Gastrocnemius medialis (tissue), 4 donors: ENCODE measurements around the gene DIP2C. TPM values are rescaled to one million over a fixed set of nuclear protein-coding genes. Genes with fewer than 3 reads are reported as not detected.

ENCODE experiments used
- ATAC-seq, 2 donors: fragments of 150-250 bp; one replicate each; pipeline ENCODE4 v1.9.1; 2016
- DNase-seq, 2 donors: peaks; one replicate each; pipeline ENCODE4 v3.0.0-alpha.2; 2019
- H3K27ac ChIP-seq, 4 donors: fragments of 200-600 bp; sonication (generic); 1 replicate in 1 of 4; 2 replicates in 3 of 4; pipeline ENCODE4 v1.5.1; 2016 to 2018; ENCODE audit warnings: mild to moderate bottlenecking in 2 of 4, moderate library complexity in 1 of 4
- H3K27me3 ChIP-seq, 3 donors: fragments of 200-600 bp; sonication (generic) in 2 of 3; 1 replicate in 1 of 3; 2 replicates in 2 of 3; pipeline versions ENCODE4 v1.5.1 to v1.6.0; 2016 to 2019; ENCODE audit warnings: mild to moderate bottlenecking in 1 of 3, moderate library complexity in 1 of 3
- H3K36me3 ChIP-seq, 2 donors: fragments of 200-600 bp; sonication (generic) in 1 of 2; one replicate each; pipeline ENCODE4 v1.5.1; 2017 to 2018
- H3K4me1 ChIP-seq, 2 donors: fragments of 200-600 bp; sonication (generic) in 1 of 2; one replicate each; pipeline ENCODE4 v1.5.1; 2016 to 2017; ENCODE audit warnings: mild to moderate bottlenecking in 2 of 2
- H3K4me3 ChIP-seq, 4 donors: fragments of 200-600 bp; sonication (generic) in 3 of 4; 1 replicate in 1 of 4; 2 replicates in 3 of 4; pipeline ENCODE4 v1.5.1; 2016 to 2019; ENCODE audit warnings: mild to moderate bottlenecking in 2 of 4
- H3K9me3 ChIP-seq, 3 donors: fragments of 200-600 bp; sonication (generic) in 2 of 3; 1 replicate in 1 of 3; 2 replicates in 2 of 3; pipeline ENCODE4 v1.5.1; 2016 to 2019
- CTCF ChIP-seq, 5 experiments: fragments of 450-650 bp in 3 of 5; fragments of 200-600 bp in 2 of 5; sonication (generic) in 2 of 5; IDR thresholded peaks in 4 of 5; conservative IDR thresholded peaks in 1 of 5; 1 replicate in 4 of 5; 2 replicates in 1 of 5; pipeline ENCODE4 v1.5.1; 2016 to 2019; ENCODE audit warnings: antibody characterized with exemption in 5 of 5, mild to moderate bottlenecking in 3 of 5, moderate library complexity in 3 of 5
- POLR2A ChIP-seq, 2 donors: fragments of 450-650 bp; IDR thresholded peaks; one replicate each; pipeline ENCODE4 v1.6.1; 2017; ENCODE audit warnings: antibody characterized with exemption in 2 of 2, mild to moderate bottlenecking in 2 of 2, moderate library complexity in 2 of 2
- in situ Hi-C, 4 donors: fragments of 200-750 bp; cut with MboI; loops; one replicate each; pipeline versions ENCODE4 v1.15.0 to v1.8.0; 2017; ENCODE audit warnings: low sequenced_read_pairs in 4 of 4
- intact Hi-C: fragments of 100-400 bp; cut with DNase I; formaldehyde crosslinking; loops from one replicate; pipeline ENCODE4 v1.15.1; 2023; ENCODE audit warnings: low total_unique reads
- total RNA-seq, 4 donors: library from RNA; depleted of rRNA; stranded (reverse); fragments of >200 nt; gene quantifications; one replicate each; pipeline versions ENCODE4 v1.1.0 to v1.2.3, GENCODE V29; 2016

Gene DIP2C
- total RNA-seq, 4 donors from 2014 or later: 19.1 to 60.0 (median 30.2) TPM

GRCh38 chr10:652233-652632 lies 37.2 kb downstream of the DIP2C start:
- no peak overlapping the region for H3K4me3 ChIP-seq
- H3K4me1 ChIP-seq: peaks cover 31 to 41% of the 10 kb centered on the region in 2 donors
- no peak for TF ChIP-seq POLR2A (IDR thresholded peaks at IDR 0.05)
- TF ChIP-seq CTCF (IDR thresholded peaks at IDR 0.05 in 4 of 5, conservative IDR thresholded peaks at IDR 0.05 in 1 of 5): no peak
- H3K9me3 ChIP-seq: no peaks in the 10 kb centered on the region
- intact Hi-C loops (no loop called here), in situ Hi-C loops (no loop called here)
- peak; percentile 26 to 50 for ATAC-seq
- peak in 1 of 2 donors; percentile 43 for DNase-seq
- H3K36me3 ChIP-seq: no peaks in the 10 kb centered on the region
- no peak overlapping the region for H3K27ac ChIP-seq
- no peaks in the 10 kb centered on the region for H3K27me3 ChIP-seq

- H3K9me3 ChIP-seq: no peaks in the 10 kb centered on the region
- in situ Hi-C loops (no loop called here), intact Hi-C loops (no loop called here)
- H3K4me3 ChIP-seq: no peak overlapping the region
- H3K36me3 ChIP-seq: no peaks in the 10 kb centered on the region
- no peak overlapping the region for H3K27ac ChIP-seq
- TF ChIP-seq CTCF (IDR thresholded peaks at IDR 0.05 in 4 of 5, conservative IDR thresholded peaks at IDR 0.05 in 1 of 5) (no peak), POLR2A (IDR thresholded peaks at IDR 0.05) (no peak)
- no peak for DNase-seq
- no peak for ATAC-seq
- H3K4me1 ChIP-seq: peaks cover 31 to 41% of the 10 kb centered on the region in 2 donors
- no peaks in the 10 kb centered on the region for H3K27me3 ChIP-seq
Measured at GRCh38 chr10:651692-652091, 37.8 kb downstream of the DIP2C start.

- H3K4me3 ChIP-seq: peak overlapping the region in 2 of 4 donors; percentile 21 to 36
- intact Hi-C loops: no loop called here
- TF ChIP-seq CTCF (IDR thresholded peaks at IDR 0.05 in 4 of 5, conservative IDR thresholded peaks at IDR 0.05 in 1 of 5) (no peak), POLR2A (IDR thresholded peaks at IDR 0.05) (no peak)
Measured at GRCh38 chr10:650886-651615, 38.4 kb downstream of the DIP2C start.

GRCh38 chr10:650441-650851 lies 39.0 kb downstream of the DIP2C start:
- Histone ChIP-seq H3K36me3 (no peaks in the 10 kb centered on the region), H3K27ac (peak overlapping the region; percentile 38 to 64 (median 53)), H3K27me3 (no peaks in the 10 kb centered on the region), H3K9me3 (peaks cover 0 to under 1% (median 0%) of the 10 kb centered on the region in 3 donors), H3K4me3 (peak overlapping the region; percentile 21 to 36 (median 24)), H3K4me1 (peaks cover 31 to 41% of the 10 kb centered on the region in 2 donors)
- ATAC-seq: peak in 1 of 2 donors; percentile 16
- intact Hi-C loops (no loop called here), in situ Hi-C loops (no loop called here)
- TF ChIP-seq CTCF (IDR thresholded peaks at IDR 0.05 in 4 of 5, conservative IDR thresholded peaks at IDR 0.05 in 1 of 5): no peak
- no peak for TF ChIP-seq POLR2A (IDR thresholded peaks at IDR 0.05)
- DNase-seq: no peak

More at GRCh38 chr10:650886-651615, 38.4 kb downstream of the DIP2C start:
- peak overlapping the region in 2 of 4 donors; percentile 47 to 59 for H3K27ac ChIP-seq
- ATAC-seq: no peak
- no peaks in the 10 kb centered on the region for H3K9me3 ChIP-seq
- no peak for DNase-seq
- no peaks in the 10 kb centered on the region for H3K27me3 ChIP-seq
- no peaks in the 10 kb centered on the region for H3K36me3 ChIP-seq
- in situ Hi-C loops: no loop called here
- H3K4me1 ChIP-seq: peaks cover 31 to 41% of the 10 kb centered on the region in 2 donors
